ENCODE measurements around the gene TIRAP.
"Not testable (repeated sequence)": the region's sequence is repeated elsewhere in the genome, so short reads cannot be mapped to it uniquely, and the experiment has no call there.

Gene TIRAP, protein sequence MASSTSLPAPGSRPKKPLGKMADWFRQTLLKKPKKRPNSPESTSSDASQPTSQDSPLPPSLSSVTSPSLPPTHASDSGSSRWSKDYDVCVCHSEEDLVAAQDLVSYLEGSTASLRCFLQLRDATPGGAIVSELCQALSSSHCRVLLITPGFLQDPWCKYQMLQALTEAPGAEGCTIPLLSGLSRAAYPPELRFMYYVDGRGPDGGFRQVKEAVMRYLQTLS

DNA sequence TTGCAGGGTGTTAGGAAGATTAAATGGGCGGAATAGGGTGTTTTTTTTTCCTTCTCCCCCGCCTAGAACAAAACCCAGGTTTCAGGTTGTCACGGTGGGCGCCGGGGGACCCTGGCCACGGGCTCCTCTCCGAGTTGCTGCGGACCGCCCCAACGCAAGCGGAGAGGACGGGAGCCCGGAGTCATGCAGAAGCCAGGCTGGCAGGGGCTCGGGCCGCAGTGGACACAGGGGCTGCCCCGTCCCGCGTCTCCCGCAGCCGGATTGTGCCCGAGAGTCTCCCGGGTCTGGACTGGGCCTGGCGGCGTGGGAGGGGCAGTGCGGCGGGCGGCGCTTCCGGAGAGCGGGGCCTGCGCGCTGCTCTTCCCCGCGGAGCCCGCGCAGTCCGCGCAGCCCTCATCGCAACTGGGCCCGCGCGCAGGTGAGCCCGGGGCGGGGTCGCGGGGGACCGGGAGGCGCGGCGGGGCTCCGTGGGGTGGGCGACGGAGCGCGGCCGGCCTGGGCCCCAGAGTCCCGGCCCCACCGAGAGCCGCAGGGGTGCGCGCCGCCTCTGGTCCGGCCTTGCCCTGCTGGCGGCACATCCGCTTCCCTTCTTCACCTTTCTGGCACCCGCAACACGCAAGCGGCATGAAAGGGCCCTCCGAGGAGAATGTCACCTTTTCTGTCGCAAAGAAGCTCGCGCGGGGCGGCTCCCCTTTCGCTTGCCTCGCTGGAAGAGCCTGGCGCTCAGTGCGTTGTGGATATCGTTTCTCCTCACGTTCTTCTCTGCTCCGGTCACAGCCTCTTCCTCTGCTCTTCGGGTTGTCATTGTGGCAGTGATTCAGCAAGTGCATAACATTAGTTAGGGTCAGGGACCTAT, at the start of gene TIRAP:
Gene TIRAP (plus strand): TSS at position 358 of the 856 bp plus-strand sequence. CDS start 7,802 bp downstream, outside the sequence.
- DNase-seq, result peak; percentile 52
- in situ Hi-C loops (cut with HindIII; ENCODE audit: low pct_ligation_motif_present, low pct_unique_long_range_greater_than_20kb, low sequenced_read_pairs), result no loop called here

GRCh38 chr11:126233391-126233790, 49.5 kb upstream of the TIRAP start:
- in situ Hi-C loops (cut with HindIII; ENCODE audit: low pct_ligation_motif_present, low pct_unique_long_range_greater_than_20kb, low sequenced_read_pairs), result no loop called here
- no peak for DNase-seq

DNA sequence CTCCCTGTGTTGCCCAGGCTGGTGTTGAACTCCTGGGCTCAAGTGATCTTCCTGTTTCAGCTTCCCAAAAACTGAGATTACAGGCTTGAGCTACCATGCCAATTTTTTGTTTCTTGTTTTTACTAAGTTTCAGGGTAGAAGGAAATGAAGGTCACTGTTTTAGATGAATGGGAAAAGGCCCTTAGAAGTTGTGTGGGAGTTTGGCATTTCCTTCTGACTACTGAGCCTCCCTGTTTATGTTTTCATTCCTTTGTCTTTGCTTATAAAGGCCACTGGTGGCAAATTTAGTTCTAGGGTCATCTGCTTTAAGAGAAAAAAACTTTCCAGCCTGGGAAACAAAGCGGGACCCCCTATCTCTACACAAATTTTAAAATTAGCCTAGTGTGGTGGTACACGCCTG, 36.3 kb upstream of the TIRAP start:
- in situ Hi-C loops (cut with HindIII; ENCODE audit: low pct_ligation_motif_present, low pct_unique_long_range_greater_than_20kb, low sequenced_read_pairs), result no loop called here
- DNase-seq, result no peak

- in situ Hi-C loops (cut with HindIII; ENCODE audit: low pct_ligation_motif_present, low pct_unique_long_range_greater_than_20kb, low sequenced_read_pairs), result no loop called here
- DNase-seq, result no peak
Measured at GRCh38 chr11:126253265-126253664, 29.6 kb upstream of the TIRAP start.

- in situ Hi-C loops (cut with HindIII; ENCODE audit: low pct_ligation_motif_present, low pct_unique_long_range_greater_than_20kb, low sequenced_read_pairs), result no loop called here
- no peak for DNase-seq
Measured at GRCh38 chr11:126254819-126255218, 28.1 kb upstream of the TIRAP start.

DNA sequence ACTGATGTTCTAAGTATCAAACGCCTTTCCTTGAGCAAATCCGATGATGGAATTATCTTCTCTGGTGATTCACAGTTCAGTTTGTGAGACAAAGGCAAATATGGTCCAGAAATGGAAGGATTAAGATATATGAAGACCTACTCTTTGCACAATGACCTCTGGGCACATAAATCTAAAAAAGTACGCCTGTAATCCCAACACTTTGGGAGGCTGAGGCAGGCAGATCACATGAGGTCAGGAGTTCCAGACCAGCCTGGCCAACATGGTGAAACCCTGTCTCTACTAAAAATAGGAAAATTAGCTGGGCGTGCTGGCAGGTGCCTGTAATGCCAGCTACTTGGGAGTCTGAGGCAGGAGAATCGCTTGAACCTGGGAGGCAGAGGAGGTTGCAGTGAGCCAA, 27.4 kb upstream of the TIRAP start:
- DNase-seq; in situ Hi-C loops (cut with HindIII; ENCODE audit: low pct_ligation_motif_present, low pct_unique_long_range_greater_than_20kb, low sequenced_read_pairs): not testable (repeated sequence)

GRCh38 chr11:126256216-126256615, 26.7 kb upstream of the TIRAP start:
- no peak for DNase-seq
- in situ Hi-C loops (cut with HindIII; ENCODE audit: low pct_ligation_motif_present, low pct_unique_long_range_greater_than_20kb, low sequenced_read_pairs), result no loop called here

DNA sequence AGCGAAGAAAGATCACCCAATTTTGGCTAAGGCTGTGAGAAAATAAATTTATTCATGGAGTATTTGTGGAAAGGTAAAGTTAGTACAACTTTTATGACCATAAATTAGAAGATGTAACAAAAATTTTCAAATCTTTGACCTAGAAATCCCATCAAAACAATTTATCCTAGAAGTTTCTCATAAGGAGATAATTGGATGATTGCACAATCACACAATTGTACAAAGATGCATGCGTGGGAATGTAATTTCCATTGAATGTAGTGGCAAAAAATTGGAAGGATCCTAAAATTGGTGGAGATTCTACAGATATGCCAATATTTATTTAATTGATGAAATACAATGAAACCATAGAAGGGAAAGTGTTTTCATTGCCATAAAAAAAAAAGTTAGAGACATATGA, 25.7 kb upstream of the TIRAP start:
- DNase-seq, result no peak
- in situ Hi-C loops (cut with HindIII; ENCODE audit: low pct_ligation_motif_present, low pct_unique_long_range_greater_than_20kb, low sequenced_read_pairs), result no loop called here

GRCh38 chr11:126257764-126258163, 25.1 kb upstream of the TIRAP start:
- in situ Hi-C loops (cut with HindIII; ENCODE audit: low pct_ligation_motif_present, low pct_unique_long_range_greater_than_20kb, low sequenced_read_pairs), result no loop called here
- no peak for DNase-seq

- in situ Hi-C loops (cut with HindIII; ENCODE audit: low pct_ligation_motif_present, low pct_unique_long_range_greater_than_20kb, low sequenced_read_pairs), result no loop called here
- no peak for DNase-seq
Measured at GRCh38 chr11:126262216-126262615, 20.7 kb upstream of the TIRAP start.

- no peak for DNase-seq
- in situ Hi-C loops (cut with HindIII; ENCODE audit: low pct_ligation_motif_present, low pct_unique_long_range_greater_than_20kb, low sequenced_read_pairs), result no loop called here
Measured at GRCh38 chr11:126263489-126263888, 19.4 kb upstream of the TIRAP start.

DNA sequence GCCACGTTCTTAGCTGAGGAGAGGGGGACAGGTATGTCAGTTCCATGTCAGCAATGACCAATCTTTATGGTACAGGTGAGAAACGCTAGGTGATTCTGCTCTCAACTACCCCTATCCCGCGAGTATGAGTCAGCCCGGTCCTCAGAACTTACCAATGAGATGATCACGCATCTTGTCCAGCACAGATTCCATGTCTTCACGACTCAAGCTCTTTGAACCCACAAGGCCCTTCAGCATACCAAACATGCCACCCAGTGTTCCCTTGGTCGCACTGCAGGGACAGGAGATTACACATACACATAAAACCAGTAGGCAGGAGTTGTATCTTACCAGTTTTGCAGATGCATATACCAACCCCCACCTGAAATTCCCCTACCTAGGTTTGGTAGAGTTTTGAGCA, 17.1 kb upstream of the TIRAP start:
- in situ Hi-C loops (cut with HindIII; ENCODE audit: low pct_ligation_motif_present, low pct_unique_long_range_greater_than_20kb, low sequenced_read_pairs), result no loop called here
- DNase-seq, result peak; percentile 31

- in situ Hi-C loops (cut with HindIII; ENCODE audit: low pct_ligation_motif_present, low pct_unique_long_range_greater_than_20kb, low sequenced_read_pairs), result no loop called here
- DNase-seq, result no peak
Measured at GRCh38 chr11:126267650-126268049, 15.2 kb upstream of the TIRAP start.

DNA sequence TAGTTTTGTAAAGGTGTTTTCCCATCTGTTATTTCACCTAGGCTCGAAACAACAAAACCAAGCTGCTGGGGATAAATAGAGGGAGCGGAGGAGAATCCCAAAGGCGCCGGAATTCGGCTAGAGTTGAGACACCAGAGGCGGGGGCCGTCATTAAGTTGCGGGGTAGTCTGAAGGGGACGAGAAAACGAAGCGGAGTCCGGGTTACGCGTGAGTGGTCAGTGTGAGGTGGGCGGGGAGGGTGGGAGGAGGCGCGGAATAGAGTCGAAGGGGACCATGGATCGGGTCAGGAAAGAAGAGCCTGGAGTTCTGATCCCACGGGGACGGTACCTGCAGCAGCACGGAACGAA, 14.6 kb upstream of the TIRAP start:
- in situ Hi-C loops (cut with HindIII; ENCODE audit: low pct_ligation_motif_present, low pct_unique_long_range_greater_than_20kb, low sequenced_read_pairs), result no loop called here
- no peak for DNase-seq

GRCh38 chr11:126268708-126269579, 13.9 kb upstream of the TIRAP start, which contains the start of the genes FOXRED1 and SRPRA:
TSS of gene FOXRED1 (plus strand) at chr11:126269154. CDS start at chr11:126269207, 53 bp downstream.
TSS of gene SRPRA (minus strand) at chr11:126268895. CDS start at chr11:126268804, 91 bp downstream.
- peak; percentile 98 for DNase-seq
- in situ Hi-C loops (cut with HindIII; ENCODE audit: low pct_ligation_motif_present, low pct_unique_long_range_greater_than_20kb, low sequenced_read_pairs), result no loop called here

DNA sequence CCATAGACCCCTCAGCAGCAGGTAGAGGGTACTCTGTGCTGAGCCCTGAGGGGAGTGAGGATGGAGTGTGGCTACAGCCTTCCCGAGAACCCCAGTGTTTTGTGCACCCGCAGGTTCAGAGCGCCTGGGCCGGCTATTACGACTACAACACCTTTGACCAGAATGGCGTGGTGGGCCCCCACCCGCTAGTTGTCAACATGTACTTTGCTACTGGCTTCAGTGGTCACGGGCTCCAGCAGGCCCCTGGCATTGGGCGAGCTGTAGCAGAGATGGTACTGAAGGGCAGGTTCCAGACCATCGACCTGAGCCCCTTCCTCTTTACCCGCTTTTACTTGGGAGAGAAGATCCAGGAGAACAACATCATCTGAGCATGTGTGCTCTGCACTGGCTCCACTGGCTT, 5.6 kb upstream of the TIRAP start:
- in situ Hi-C loops (cut with HindIII; ENCODE audit: low pct_ligation_motif_present, low pct_unique_long_range_greater_than_20kb, low sequenced_read_pairs), result no loop called here
- no peak for DNase-seq

DNA sequence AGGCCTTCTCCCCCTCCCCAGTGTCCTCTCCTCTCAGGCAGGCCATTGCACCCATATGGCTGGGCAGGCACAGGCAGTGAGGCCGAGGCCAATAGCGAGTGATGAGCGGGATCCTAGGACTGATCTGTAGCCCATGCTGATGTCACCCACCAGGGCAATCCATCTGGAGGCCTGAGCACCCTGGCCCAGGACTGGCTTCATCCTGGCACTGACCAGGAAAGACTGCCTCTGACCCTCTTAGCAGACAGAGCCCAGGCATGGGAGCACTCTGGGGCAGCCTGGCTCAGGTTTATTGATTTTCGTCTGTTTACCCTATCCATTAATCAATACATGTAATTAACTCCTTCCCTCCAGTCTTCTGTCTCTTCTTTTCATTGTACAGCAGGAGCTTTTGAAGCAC, 5.1 kb upstream of the TIRAP start:
- DNase-seq, result no peak

DNA sequence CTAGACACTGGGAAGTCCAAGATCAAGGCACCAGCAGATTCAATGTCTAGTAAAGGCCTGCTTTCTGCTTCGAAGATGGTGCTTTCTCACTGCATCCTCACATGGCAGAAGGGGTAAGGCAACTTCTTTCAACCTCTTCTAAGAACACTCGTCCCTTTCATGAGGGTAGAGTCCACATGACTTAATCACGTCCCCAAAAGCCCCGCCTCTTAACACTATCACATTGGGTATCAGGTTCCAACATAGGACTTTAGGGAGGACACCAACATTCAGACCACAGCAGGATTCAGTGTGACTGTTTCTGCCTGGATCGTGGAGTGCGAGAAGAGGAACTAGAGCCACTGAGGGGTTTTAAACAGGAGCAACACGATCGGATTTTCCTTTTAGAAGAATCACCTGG, 3.7 kb upstream of the TIRAP start:
- no peak for DNase-seq
- in situ Hi-C loops (cut with HindIII; ENCODE audit: low pct_ligation_motif_present, low pct_unique_long_range_greater_than_20kb, low sequenced_read_pairs), result no loop called here

More for the DNA sequence above, 5.1 kb upstream of the TIRAP start:
- in situ Hi-C loops (cut with HindIII; ENCODE audit: low pct_ligation_motif_present, low pct_unique_long_range_greater_than_20kb, low sequenced_read_pairs), result no loop called here

GRCh38 chr11:126280595-126280994, 2.3 kb upstream of the TIRAP start:
- in situ Hi-C loops (cut with HindIII; ENCODE audit: low pct_ligation_motif_present, low pct_unique_long_range_greater_than_20kb, low sequenced_read_pairs), result no loop called here

More at GRCh38 chr11:126280595-126280994, 2.3 kb upstream of the TIRAP start:
- DNase-seq, result no peak
